Parathyroid adenoma (tissue), 2 donors: Measurements from ENCODE around the gene ZNF619.

ENCODE experiments used
- H2AFZ ChIP-seq: fragments of 300-600 bp; sonication (generic); one replicate; pipeline ENCODE4 v1.7.0; 2017; ENCODE audit warnings: antibody characterized with exemption, mild to moderate bottlenecking
- H3K27ac ChIP-seq: fragments of 300-600 bp; sonication (generic); one replicate; pipeline ENCODE4 v1.7.0; 2017
- H3K27me3 ChIP-seq: fragments of 300-600 bp; sonication (generic); one replicate; pipeline ENCODE4 v1.7.0; 2017; ENCODE audit warnings: low read length; ENCODE audit not compliant: control insufficient read depth, insufficient read depth
- H3K36me3 ChIP-seq: fragments of 300-600 bp; sonication (generic); one replicate; pipeline ENCODE4 v1.7.0; 2017; ENCODE audit warnings: low read length; ENCODE audit not compliant: control insufficient read depth, insufficient read depth
- H3K4me1 ChIP-seq: fragments of 300-600 bp; sonication (generic); one replicate; pipeline ENCODE4 v1.7.0; 2017; ENCODE audit warnings: control low read depth
- H3K4me2 ChIP-seq: fragments of 300-600 bp; sonication (generic); one replicate; pipeline ENCODE4 v1.7.0; 2017; ENCODE audit warnings: low read length
- H3K4me3 ChIP-seq: fragments of 300-600 bp; sonication (generic); one replicate; pipeline ENCODE4 v1.7.0; 2017; ENCODE audit warnings: low read depth, low read length
- H3K79me2 ChIP-seq: fragments of 300-600 bp; sonication (generic); one replicate; pipeline ENCODE4 v1.7.0; 2017; ENCODE audit warnings: control low read depth
- H3K9ac ChIP-seq: fragments of 300-600 bp; sonication (generic); one replicate; pipeline ENCODE4 v1.7.0; 2017; ENCODE audit warnings: mild to moderate bottlenecking
- H3K9me3 ChIP-seq: fragments of 300-600 bp; sonication (generic); one replicate; pipeline ENCODE4 v1.7.0; 2017; ENCODE audit warnings: low read length; ENCODE audit not compliant: control insufficient read depth
- TF ChIP-seq, protein P1 (sequence below): fragments of 300-600 bp; sonication (generic); IDR thresholded peaks from one replicate; pipeline ENCODE4 v1.7.0; 2017; ENCODE audit warnings: antibody characterized with exemption, mild to moderate bottlenecking
- donor health status: primary hyperparathyroidism.

The ZNF619 gene

GRCh38 chr3:40518848-40519247 lies 41.9 kb downstream of the ZNF619 start:
- no peaks in the 10 kb centered on the region for H3K36me3 ChIP-seq
- H3K27ac ChIP-seq = no peak overlapping the region
- no peaks in the 10 kb centered on the region for H3K79me2 ChIP-seq
- no peaks in the 10 kb centered on the region for H3K9me3 ChIP-seq
- H3K4me1 ChIP-seq = peaks cover 2% of the 10 kb centered on the region
- H3K4me3 ChIP-seq = no peak overlapping the region
- no peak overlapping the region for H2AFZ ChIP-seq
- no peak overlapping the region for H3K9ac ChIP-seq
- no peaks in the 10 kb centered on the region for H3K27me3 ChIP-seq
- TF ChIP-seq, protein P1, sequence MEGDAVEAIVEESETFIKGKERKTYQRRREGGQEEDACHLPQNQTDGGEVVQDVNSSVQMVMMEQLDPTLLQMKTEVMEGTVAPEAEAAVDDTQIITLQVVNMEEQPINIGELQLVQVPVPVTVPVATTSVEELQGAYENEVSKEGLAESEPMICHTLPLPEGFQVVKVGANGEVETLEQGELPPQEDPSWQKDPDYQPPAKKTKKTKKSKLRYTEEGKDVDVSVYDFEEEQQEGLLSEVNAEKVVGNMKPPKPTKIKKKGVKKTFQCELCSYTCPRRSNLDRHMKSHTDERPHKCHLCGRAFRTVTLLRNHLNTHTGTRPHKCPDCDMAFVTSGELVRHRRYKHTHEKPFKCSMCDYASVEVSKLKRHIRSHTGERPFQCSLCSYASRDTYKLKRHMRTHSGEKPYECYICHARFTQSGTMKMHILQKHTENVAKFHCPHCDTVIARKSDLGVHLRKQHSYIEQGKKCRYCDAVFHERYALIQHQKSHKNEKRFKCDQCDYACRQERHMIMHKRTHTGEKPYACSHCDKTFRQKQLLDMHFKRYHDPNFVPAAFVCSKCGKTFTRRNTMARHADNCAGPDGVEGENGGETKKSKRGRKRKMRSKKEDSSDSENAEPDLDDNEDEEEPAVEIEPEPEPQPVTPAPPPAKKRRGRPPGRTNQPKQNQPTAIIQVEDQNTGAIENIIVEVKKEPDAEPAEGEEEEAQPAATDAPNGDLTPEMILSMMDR = no peak
- H3K4me2 ChIP-seq = no peak overlapping the region

GRCh38 chr3:40521254-40521653 lies 44.3 kb downstream of the ZNF619 start:
- Histone ChIP-seq H3K27ac (no peak overlapping the region), H3K36me3 (no peaks in the 10 kb centered on the region), H3K27me3 (no peaks in the 10 kb centered on the region), H3K9ac (no peak overlapping the region), H3K4me1 (peaks cover 8% of the 10 kb centered on the region), H3K79me2 (peaks cover 3% of the 10 kb centered on the region), H2AFZ (no peak overlapping the region), H3K4me2 (no peak overlapping the region), H3K9me3 (no peaks in the 10 kb centered on the region), H3K4me3 (no peak overlapping the region)
- TF ChIP-seq, protein P1 = no peak

DNA sequence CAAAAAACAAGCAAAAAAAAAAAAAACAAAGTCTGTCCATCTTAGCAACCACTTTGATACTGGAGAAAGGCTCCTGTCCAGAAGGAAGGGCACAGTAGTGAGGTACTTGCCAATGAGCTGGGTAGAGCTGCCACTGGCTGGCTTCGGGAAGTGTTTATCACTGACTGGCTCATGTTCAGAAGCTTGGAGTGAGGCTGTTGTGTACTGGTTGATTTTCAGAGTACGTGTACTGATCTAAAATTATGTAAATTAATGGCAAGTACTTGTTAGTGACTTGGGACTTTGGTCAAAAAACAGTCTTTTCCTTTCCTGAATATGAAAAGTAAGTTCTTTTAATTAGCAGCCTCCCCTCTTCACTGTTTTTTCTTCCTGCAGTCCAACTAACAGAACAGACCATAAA lies 46.9 kb downstream of the ZNF619 start:
- H3K27ac ChIP-seq = peak overlapping the region; percentile 88
- peak overlapping the region; percentile 82 for H3K4me2 ChIP-seq
- H3K9me3 ChIP-seq = no peaks in the 10 kb centered on the region
- H3K36me3 ChIP-seq = no peaks in the 10 kb centered on the region
- H3K4me3 ChIP-seq = peak overlapping the region; percentile 76
- H2AFZ ChIP-seq = peak overlapping the region; percentile 98
- H3K4me1 ChIP-seq = peaks cover 8% of the 10 kb centered on the region
- TF ChIP-seq, protein P1 = no peak
- H3K79me2 ChIP-seq = peaks cover 3% of the 10 kb centered on the region
- H3K9ac ChIP-seq = peak overlapping the region; percentile 81
- H3K27me3 ChIP-seq = no peaks in the 10 kb centered on the region

- H3K9ac ChIP-seq = peak overlapping the region; percentile 81
- TF ChIP-seq, protein P1 = no peak
- H3K9me3 ChIP-seq = no peaks in the 10 kb centered on the region
- peak overlapping the region; percentile 82 for H3K4me2 ChIP-seq
- H3K4me3 ChIP-seq = peak overlapping the region; percentile 76
- H3K36me3 ChIP-seq = no peaks in the 10 kb centered on the region
- H3K27me3 ChIP-seq = no peaks in the 10 kb centered on the region
- peaks cover 3% of the 10 kb centered on the region for H3K79me2 ChIP-seq
- H3K4me1 ChIP-seq = peaks cover 8% of the 10 kb centered on the region
- peak overlapping the region; percentile 98 for H2AFZ ChIP-seq
- peak overlapping the region; percentile 88 for H3K27ac ChIP-seq
Measured at GRCh38 chr3:40524222-40524567, 47.3 kb downstream of the ZNF619 start.

DNA sequence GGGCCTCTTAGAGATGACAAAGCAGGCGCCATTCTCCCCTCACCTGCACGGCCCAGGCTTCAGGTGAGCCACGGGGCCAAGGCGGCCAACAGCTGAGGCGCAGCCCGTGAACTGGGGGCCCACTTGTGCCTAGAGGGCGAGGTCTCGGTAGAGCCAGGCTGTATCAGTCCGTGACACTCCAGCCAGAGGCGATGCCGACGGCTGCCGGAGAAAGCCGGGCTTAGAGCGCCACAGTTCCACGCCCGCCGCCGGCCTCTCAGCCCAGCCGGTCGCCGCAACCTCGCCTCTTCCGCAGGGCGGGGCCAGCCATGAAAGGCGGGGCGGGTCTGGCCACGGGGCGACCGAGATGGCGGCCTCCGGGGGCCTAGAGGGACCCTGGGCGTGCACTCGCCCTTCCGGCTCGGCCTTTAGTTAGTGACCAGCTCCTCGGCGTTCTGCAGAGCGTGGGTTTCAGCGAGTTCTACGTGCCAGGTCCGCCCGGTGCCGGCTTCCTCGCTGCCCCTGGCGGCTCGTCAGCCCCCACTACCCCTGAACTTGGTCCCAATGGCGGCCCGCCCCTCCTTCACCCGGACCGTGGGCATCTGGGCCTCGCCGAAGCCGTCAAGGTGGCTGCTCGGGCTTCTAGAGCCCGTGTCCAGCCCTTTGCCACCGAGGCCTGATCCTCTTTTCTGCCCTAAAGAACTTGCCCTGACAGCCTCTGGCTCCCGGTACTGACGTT lies 47.8 kb downstream of the ZNF619 start, which contains the start of gene ZNF621:
TSS of gene ZNF621 (plus strand) at position 393 of the 718 bp plus-strand sequence. CDS start 881 bp downstream, outside the sequence.
- peak within 1 kb of the TSS; percentile 82 for H3K4me2 ChIP-seq
- no peaks in the 10 kb centered on the region for H3K9me3 ChIP-seq
- H3K4me1 ChIP-seq = peaks cover 8% of the 10 kb centered on the region
- H3K36me3 ChIP-seq = no peaks in the 10 kb centered on the region
- peak within 1 kb of the TSS; percentile 81 for H3K9ac ChIP-seq
- H3K4me3 ChIP-seq = peak within 1 kb of the TSS; percentile 76
- peaks cover 3% of the 10 kb centered on the region for H3K79me2 ChIP-seq
- H2AFZ ChIP-seq = peak within 1 kb of the TSS; percentile 98
- peak within 1 kb of the TSS; percentile 88 for H3K27ac ChIP-seq
- TF ChIP-seq, protein P1 = no peak
- no peaks in the 10 kb centered on the region for H3K27me3 ChIP-seq
